Lung (tissue), 12 donors: Measurements from ENCODE around the gene DCLK1. TPM values are rescaled to one million over a fixed set of nuclear protein-coding genes. Genes with fewer than 3 reads are reported as not detected.

Source experiments
- ATAC-seq: fragments of 200-7000 bp; cut with Tn5 transposase; one replicate; pipeline ENCODE4 v1.9.1; 2020; ENCODE audit warnings: moderate number of reproducible peaks; ENCODE audit not compliant: insufficient read depth, low FRiP score
- DNase-seq, 3 donors: peaks; one replicate each; pipeline ENCODE4 v3.0.0-alpha.2; 2013 to 2017
- H3K27ac ChIP-seq, 2 donors: one replicate each; pipeline ENCODE4 v1.5.1; 2013; ENCODE audit warnings: mild to moderate bottlenecking in 2 of 2, moderate library complexity in 2 of 2, control low read depth in 1 of 2, inconsistent platforms in 1 of 2, low read depth in 1 of 2, low read length in 1 of 2
- H3K27me3 ChIP-seq, 3 donors: one replicate each; pipeline ENCODE4 v1.5.1; 2013; ENCODE audit warnings: low read length in 2 of 3; ENCODE audit not compliant: control insufficient read depth in 3 of 3, insufficient read depth in 3 of 3
- H3K36me3 ChIP-seq, 4 donors: one replicate each; pipeline ENCODE4 v1.5.1; 2013; ENCODE audit warnings: low read length in 4 of 4, mild to moderate bottlenecking in 1 of 4, moderate library complexity in 1 of 4; ENCODE audit not compliant: control insufficient read depth in 4 of 4, insufficient read depth in 4 of 4
- H3K4me1 ChIP-seq, 5 donors: one replicate each; pipeline ENCODE4 v1.5.1; 2013; ENCODE audit warnings: low read length in 5 of 5, mild to moderate bottlenecking in 2 of 5, moderate library complexity in 1 of 5; ENCODE audit not compliant: control insufficient read depth in 5 of 5, insufficient read depth in 5 of 5
- H3K4me3 ChIP-seq: one replicate; pipeline ENCODE4 v1.5.1; 2013; ENCODE audit warnings: mild to moderate bottlenecking, control low read depth, moderate library complexity
- H3K9ac ChIP-seq, 2 donors: one replicate each; pipeline ENCODE4 v1.5.1; 2013; ENCODE audit warnings: low read length in 2 of 2, control low read depth in 1 of 2; ENCODE audit not compliant: insufficient read depth in 1 of 2
- H3K9me3 ChIP-seq, 4 donors: one replicate each; pipeline ENCODE4 v1.5.1; 2013; ENCODE audit warnings: low read length in 3 of 4, mild to moderate bottlenecking in 1 of 4, moderate library complexity in 1 of 4; ENCODE audit not compliant: control insufficient read depth in 4 of 4, insufficient read depth in 3 of 4
- CTCF ChIP-seq: IDR thresholded peaks from 2 replicates; pipeline ENCODE4 v1.5.1; 2012; ENCODE audit warnings: mild to moderate bottlenecking; ENCODE audit errors: control extremely low read depth, extremely low read depth
- WGBS, 2 donors: extraction: QIAGEN DNeasy Blood & Tissue Kit; methylation state at CpG; one replicate each; pipeline ENCODE4 v1.1.7; 2013; 5-methylcytosine and 5-hydroxymethylcytosine counted together
- polyA plus RNA-seq, 2 donors: library from polyadenylated mRNA; stranded (reverse); fragments of 200-250 nt; gene quantifications; one replicate each; pipeline ENCODE4 v1.2.1, GENCODE V29; 2013
- total RNA-seq, 2 donors: library from RNA; depleted of rRNA in 1 of 2; stranded (reverse); fragments of >200 nt in 1 of 2; gene quantifications; one replicate each; pipeline ENCODE4 v1.2.1, GENCODE V29; 2014 to 2021
- donor health status: control.
- donor health status: control.
- donor health status: Bipolar disorder and iron deficiency.
- donor health status: healthy.
- donor health status: DM: yes; HTN: yes; CAD: no.

DCLK1 gene
- total and polyA plus RNA-seq, 4 donors, result 1.2 to 23.5 (median 7.0) TPM

- Histone ChIP-seq H3K9ac (no peak overlapping the region), H3K4me3 (no peak overlapping the region), H3K9me3 (no peaks in the 10 kb centered on the region), H3K4me1 (peaks cover 0 to 33% (median 0%) of the 10 kb centered on the region in 5 donors), H3K36me3 (no peaks in the 10 kb centered on the region), H3K27me3 (no peaks in the 10 kb centered on the region), H3K27ac (no peak overlapping the region)
- TF ChIP-seq CTCF, result no peak
- WGBS, 2 donors, result 76 to 82% methylated on average over 12 of the region's 12 CpGs
- no peak for DNase-seq
- no peak for ATAC-seq
Measured at GRCh38 chr13:35891507-35892441, 239.4 kb downstream of the DCLK1 start.

- no peak overlapping the region for H3K9ac ChIP-seq
- no peak overlapping the region for H3K4me3 ChIP-seq
- no peaks in the 10 kb centered on the region for H3K36me3 ChIP-seq
- DNase-seq (no peak), ATAC-seq (no peak)
- no peaks in the 10 kb centered on the region for H3K27me3 ChIP-seq
- no peak for TF ChIP-seq CTCF
- 91 to 92% methylated on average over 2 of the region's 2 CpGs for WGBS, 2 donors
- peaks cover 0 to 51% (median 0%) of the 10 kb centered on the region in 5 donors for H3K4me1 ChIP-seq
- no peak overlapping the region for H3K27ac ChIP-seq
- H3K9me3 ChIP-seq, result no peaks in the 10 kb centered on the region
Measured at GRCh38 chr13:35889560-35889959, 241.6 kb downstream of the DCLK1 start.

GRCh38 chr13:35888981-35889380, 242.2 kb downstream of the DCLK1 start:
- WGBS, 2 donors, result 48 to 59% methylated on average over 2 of the region's 2 CpGs
- Histone ChIP-seq H3K27me3 (no peaks in the 10 kb centered on the region), H3K9ac (no peak overlapping the region), H3K9me3 (no peaks in the 10 kb centered on the region), H3K36me3 (no peaks in the 10 kb centered on the region), H3K27ac (no peak overlapping the region), H3K4me3 (no peak overlapping the region), H3K4me1 (peaks cover 0 to 57% (median 0%) of the 10 kb centered on the region in 5 donors)
- DNase-seq (peak in 1 of 3 donors; percentile 59), ATAC-seq (no peak)
- TF ChIP-seq CTCF, result no peak
